GM19455 (cell line): Measurements from ENCODE around the gene SNED1.

Source experiments
- ATAC-seq: cut with Tn5 transposase; IDR thresholded peaks from one replicate; pipeline ENCODE4 v1.9.1; 2021; ENCODE audit not compliant: unreplicated experiment

Gene SNED1

GRCh38 chr2:241123816-241124536 is 125.6 kb downstream of the SNED1 start:
- ATAC-seq = no peak

DNA sequence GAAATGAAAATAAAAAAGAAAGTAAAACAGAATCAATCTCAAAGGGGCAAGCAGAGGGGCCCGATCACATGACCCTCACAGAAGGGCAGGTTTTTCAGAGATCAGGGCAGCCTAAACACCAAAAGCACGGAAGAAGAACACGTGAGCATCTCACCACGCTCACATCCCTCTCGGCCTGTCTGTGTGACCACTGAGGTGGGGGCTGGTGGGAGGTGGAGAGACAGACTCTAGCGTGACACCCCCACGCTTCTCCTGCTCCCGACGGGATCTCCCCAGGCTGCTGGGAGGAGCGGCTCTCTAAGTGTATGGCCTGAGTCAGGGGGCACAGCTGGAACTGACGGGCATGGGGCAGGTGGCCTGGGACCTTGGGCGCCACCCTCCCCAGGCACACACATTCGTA is 127.2 kb downstream of the SNED1 start:
- ATAC-seq = no peak

DNA sequence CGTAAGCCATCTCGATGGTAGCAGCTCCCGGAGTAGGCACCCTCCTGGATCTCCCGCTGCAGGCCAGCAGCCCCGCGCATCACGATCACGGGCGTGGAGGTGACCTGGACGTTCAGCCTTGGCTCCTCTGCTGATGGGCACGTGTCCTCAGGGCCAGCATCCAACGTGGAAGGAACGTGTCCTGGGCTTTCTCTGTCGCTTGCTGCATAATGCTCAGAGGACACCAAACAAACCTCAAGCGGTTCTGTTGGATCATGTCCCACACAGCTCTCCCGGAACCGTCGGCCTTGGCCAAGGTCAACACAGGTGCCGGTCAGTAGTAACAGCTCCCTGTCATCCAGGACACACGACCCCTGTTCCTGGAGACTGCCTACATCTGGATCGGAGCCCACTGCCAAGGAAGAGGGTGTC is 127.8 kb downstream of the SNED1 start:
- ATAC-seq = no peak

GRCh38 chr2:241126771-241127202 is 128.4 kb downstream of the SNED1 start:
- no peak for ATAC-seq

DNA sequence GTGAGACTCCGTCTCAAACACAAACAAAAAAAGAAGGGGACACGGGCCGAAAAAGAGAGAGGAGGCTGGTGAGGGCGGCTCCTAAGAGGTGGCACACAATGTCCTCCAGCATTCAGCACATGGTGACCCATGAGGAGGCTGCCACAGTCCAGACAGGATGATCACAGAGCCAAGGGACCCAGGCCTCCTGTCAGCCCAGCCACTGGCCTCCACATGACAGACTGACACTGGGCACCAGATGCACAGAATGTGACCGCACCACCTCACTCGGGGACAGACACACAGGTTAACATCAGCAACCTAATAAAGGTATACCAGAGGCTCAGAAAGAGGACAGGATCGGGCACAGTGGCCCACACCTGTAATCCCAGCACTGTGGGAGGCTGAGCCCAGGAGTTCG is 129.8 kb downstream of the SNED1 start:
- no peak for ATAC-seq

- ATAC-seq = no peak
These were observed 130.9 kb downstream of the SNED1 start for GRCh38 chr2:241129086-241129871.

DNA sequence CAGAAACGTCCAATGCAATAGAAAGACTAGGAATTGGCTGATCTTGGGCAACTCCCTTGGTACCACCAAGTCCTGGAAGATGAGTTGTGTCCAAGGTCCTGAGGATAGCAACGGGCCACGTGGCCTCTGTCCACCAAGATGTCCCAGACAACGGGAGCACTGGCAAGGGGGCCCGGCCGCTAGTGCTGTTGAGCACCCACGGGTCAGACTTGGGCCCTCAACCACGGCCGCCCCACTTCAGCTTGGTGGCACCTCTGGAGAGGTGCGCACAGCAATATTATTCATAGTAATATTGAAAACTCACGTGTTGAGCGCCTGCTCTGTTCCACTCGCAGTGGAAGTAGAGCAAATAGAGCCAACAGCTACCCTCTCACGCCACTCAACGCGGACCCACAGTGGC is 131.9 kb downstream of the SNED1 start:
- no peak for ATAC-seq

- no peak for ATAC-seq
These were observed 133.1 kb downstream of the SNED1 start for GRCh38 chr2:241131531-241131930.

- ATAC-seq = no peak
These were observed 134.4 kb downstream of the SNED1 start for GRCh38 chr2:241132538-241133435.

DNA sequence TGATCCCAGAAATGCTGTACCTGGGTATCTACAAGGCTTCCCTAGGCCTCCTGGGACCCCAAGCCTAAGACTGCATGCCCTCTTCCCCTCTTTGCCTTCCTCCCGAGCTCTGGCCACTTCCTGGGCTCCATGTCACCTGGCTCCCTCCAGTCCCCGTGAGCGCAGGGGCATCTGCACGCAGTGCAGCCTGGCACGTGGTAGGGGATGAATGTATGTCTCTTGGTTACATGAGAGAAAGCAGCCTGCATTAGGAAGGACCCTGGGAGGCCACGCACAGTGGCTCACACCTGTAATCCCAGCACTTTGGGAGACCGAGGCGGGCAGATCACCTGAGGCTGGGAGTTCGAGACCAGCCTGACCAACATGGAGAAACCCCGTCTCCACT is 135.0 kb downstream of the SNED1 start:
- ATAC-seq = no peak

- no peak for ATAC-seq
These were observed 136.3 kb downstream of the SNED1 start for GRCh38 chr2:241134711-241135110.

GRCh38 chr2:241135737-241136136 is 137.3 kb downstream of the SNED1 start:
- ATAC-seq = no peak

GRCh38 chr2:241136191-241136590 is 137.8 kb downstream of the SNED1 start:
- no peak for ATAC-seq

- no peak for ATAC-seq
These were observed 138.3 kb downstream of the SNED1 start for GRCh38 chr2:241136661-241137260.

GRCh38 chr2:241137276-241138190 is 139.1 kb downstream of the SNED1 start:
- ATAC-seq = no peak

- ATAC-seq = no peak
These were observed 140.1 kb downstream of the SNED1 start for GRCh38 chr2:241138471-241138870.

GRCh38 chr2:241139531-241140444 is 141.4 kb downstream of the SNED1 start:
- ATAC-seq = no peak

DNA sequence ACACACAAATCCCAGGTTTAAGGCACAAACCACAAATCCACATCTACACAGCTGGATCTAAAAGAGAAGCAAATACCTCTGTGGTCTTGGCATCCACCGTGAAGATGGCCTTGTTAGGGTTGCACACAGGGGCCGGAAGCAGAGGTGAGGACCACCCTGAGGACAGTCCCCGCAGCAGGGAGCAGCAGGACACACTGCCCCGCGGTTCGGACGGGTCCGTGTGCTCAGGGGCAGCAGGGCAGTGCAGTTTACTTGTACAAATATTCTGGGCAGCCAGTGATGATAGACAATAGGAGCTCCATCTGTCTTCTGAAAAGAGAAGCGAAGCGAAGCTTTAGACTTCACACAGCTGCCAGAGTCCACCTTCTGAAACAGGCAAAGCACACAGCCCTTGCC is 142.0 kb downstream of the SNED1 start:
- no peak for ATAC-seq

- no peak for ATAC-seq
These were observed 142.9 kb downstream of the SNED1 start for GRCh38 chr2:241141214-241141770.
